ENCODE results near the gene ENTPD6.

DNA sequence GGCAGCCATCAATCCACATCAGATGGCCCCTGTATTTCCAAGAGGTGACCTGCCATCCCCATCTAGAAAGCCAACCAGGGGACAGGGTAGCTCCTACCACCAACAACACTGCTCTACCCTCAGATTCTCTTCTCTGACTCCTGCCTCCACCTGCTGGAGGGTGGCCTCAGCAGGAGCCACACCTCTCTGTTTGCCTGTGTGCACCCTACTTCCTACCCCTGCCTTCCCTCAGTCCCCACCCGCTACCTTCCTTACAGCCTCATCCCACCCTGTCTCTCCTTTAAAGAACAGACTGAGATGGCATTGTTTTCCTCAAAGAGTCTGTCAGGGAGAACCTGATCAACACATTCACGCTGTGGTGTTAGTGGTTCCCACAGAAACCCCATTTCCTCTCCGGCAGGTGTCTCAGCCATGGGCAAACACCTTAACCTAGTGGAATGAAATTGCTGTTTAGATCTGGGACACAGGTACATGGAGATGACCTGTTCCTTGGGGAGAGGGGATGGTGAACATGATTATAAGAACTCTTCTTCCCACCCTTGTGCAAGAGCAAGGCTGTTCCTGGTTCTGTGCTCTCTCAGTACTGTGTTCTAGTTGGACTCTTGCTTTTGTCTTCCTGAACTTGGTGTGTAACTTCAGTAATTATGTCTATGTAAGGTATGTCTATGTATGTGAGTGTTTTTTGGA is 1.8 kb downstream of the ENTPD6 start:
- no peak for TF ChIP-seq EZH2 (IDR thresholded peaks at IDR 0.05; ENCODE audit: low read depth)
- TF ChIP-seq, protein P1, sequence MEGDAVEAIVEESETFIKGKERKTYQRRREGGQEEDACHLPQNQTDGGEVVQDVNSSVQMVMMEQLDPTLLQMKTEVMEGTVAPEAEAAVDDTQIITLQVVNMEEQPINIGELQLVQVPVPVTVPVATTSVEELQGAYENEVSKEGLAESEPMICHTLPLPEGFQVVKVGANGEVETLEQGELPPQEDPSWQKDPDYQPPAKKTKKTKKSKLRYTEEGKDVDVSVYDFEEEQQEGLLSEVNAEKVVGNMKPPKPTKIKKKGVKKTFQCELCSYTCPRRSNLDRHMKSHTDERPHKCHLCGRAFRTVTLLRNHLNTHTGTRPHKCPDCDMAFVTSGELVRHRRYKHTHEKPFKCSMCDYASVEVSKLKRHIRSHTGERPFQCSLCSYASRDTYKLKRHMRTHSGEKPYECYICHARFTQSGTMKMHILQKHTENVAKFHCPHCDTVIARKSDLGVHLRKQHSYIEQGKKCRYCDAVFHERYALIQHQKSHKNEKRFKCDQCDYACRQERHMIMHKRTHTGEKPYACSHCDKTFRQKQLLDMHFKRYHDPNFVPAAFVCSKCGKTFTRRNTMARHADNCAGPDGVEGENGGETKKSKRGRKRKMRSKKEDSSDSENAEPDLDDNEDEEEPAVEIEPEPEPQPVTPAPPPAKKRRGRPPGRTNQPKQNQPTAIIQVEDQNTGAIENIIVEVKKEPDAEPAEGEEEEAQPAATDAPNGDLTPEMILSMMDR (conservative IDR thresholded peaks at IDR 0.05), result no peak

All from PC-9 (cell line).